ENCODE measurements around the gene VAV1.
"Not testable (repeated sequence)": the region's sequence is repeated elsewhere in the genome, so short reads cannot be mapped to it uniquely, and the experiment has no call there.

DNA sequence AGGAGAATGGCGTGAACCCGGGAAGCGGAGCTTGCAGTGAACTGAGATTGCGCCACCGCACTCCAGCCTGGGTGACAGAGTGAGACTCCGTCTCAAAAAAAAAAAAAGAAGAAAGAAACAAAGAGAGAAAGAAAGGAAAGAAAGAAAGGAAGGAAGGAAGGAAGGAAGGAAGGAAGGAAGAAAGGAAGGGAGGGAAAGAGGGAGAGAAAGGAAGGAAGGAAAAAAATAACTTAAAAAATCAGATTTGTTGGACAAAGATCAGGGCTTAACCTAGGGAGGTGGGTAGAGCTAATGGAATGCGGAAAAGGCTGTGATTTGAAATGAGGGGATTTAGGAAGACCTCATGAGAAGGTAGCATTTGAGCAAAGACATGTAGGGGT lies 870 bp upstream of the VAV1 start:
- TF ChIP-seq, protein P1, sequence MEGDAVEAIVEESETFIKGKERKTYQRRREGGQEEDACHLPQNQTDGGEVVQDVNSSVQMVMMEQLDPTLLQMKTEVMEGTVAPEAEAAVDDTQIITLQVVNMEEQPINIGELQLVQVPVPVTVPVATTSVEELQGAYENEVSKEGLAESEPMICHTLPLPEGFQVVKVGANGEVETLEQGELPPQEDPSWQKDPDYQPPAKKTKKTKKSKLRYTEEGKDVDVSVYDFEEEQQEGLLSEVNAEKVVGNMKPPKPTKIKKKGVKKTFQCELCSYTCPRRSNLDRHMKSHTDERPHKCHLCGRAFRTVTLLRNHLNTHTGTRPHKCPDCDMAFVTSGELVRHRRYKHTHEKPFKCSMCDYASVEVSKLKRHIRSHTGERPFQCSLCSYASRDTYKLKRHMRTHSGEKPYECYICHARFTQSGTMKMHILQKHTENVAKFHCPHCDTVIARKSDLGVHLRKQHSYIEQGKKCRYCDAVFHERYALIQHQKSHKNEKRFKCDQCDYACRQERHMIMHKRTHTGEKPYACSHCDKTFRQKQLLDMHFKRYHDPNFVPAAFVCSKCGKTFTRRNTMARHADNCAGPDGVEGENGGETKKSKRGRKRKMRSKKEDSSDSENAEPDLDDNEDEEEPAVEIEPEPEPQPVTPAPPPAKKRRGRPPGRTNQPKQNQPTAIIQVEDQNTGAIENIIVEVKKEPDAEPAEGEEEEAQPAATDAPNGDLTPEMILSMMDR (IDR thresholded peaks at IDR 0.05; ENCODE audit: borderline replicate concordance, extremely low read depth, low read length, poor library complexity, severe bottlenecking) = not testable (repeated sequence)
- not testable (repeated sequence) for TF ChIP-seq EZH2 (IDR thresholded peaks at IDR 0.05; ENCODE audit: borderline replicate concordance, low read depth, low read length, severe bottlenecking)

All from DND-41 (cell line).